Ovary (tissue), 9 donors: ENCODE results near the gene RAP1GAP. TPM values are rescaled to one million over a fixed set of nuclear protein-coding genes. Genes with fewer than 3 reads are reported as not detected.

Source experiments
- DNase-seq, 5 donors: peaks; one replicate each; pipeline ENCODE4 v3.0.0-alpha.2; 2019 to 2020
- H3K27ac ChIP-seq, 2 donors: fragments of 200-600 bp; one replicate each; pipeline versions ENCODE4 v1.5.1 to v1.8.0; 2019 to 2022
- H3K27me3 ChIP-seq: fragments of 200-600 bp; one replicate; pipeline ENCODE4 v1.8.0; 2022
- H3K36me3 ChIP-seq: fragments of 200-600 bp; sonication (generic); one replicate; pipeline ENCODE4 v1.5.1; 2019
- H3K4me1 ChIP-seq: one replicate; pipeline ENCODE4 v1.8.1; 2013; ENCODE audit warnings: mild to moderate bottlenecking, moderate library complexity; ENCODE audit not compliant: insufficient read depth
- H3K4me3 ChIP-seq: fragments of 200-600 bp; sonication (generic); one replicate; pipeline ENCODE4 v1.5.1; 2017
- H3K9me3 ChIP-seq, 2 donors: fragments of 200-600 bp in 1 of 2; sonication (generic) in 1 of 2; one replicate each; pipeline versions ENCODE4 v1.5.1 to v1.8.1; 2013 to 2019; ENCODE audit warnings: mild to moderate bottlenecking in 1 of 2, moderate library complexity in 1 of 2
- EP300 ChIP-seq: sonication (generic); formaldehyde crosslinking; IDR thresholded peaks from one replicate; pipeline ENCODE4 v1.6.1; 2017; ENCODE audit warnings: antibody characterized with exemption
- POLR2A ChIP-seq: fragments of 450-650 bp; IDR thresholded peaks from one replicate; pipeline ENCODE4 v1.6.1; 2017; ENCODE audit warnings: antibody characterized with exemption, mild to moderate bottlenecking, moderate library complexity
- WGBS, 3 donors: extraction: QIAGEN DNeasy Blood & Tissue Kit in 1 of 3; methylation state at CpG; one replicate each; pipeline versions ENCODE4 v1.1.5 to v1.1.7; 2013 to 2017; 5-methylcytosine and 5-hydroxymethylcytosine counted together
- intact Hi-C, 4 donors: fragments of 100-400 bp; cut with DNase I; formaldehyde crosslinking; loops; one replicate each; pipeline versions ENCODE4 v1.11.0 to v1.15.1; 2022 to 2023
- polyA plus RNA-seq, 2 donors: library from polyadenylated mRNA; stranded (reverse); fragments of 200-250 nt in 1 of 2; fragments of 350-450 nt in 1 of 2; fragmentation: Illumina TruSeq in 1 of 2; extraction: RNeasy Lipid Tissue Mini Kit (QIAGEN cat#74804) in 1 of 2; gene quantifications; one replicate each; pipeline ENCODE4 v1.2.3, GENCODE V29; 2013 to 2014
- total RNA-seq, 7 donors: library from RNA; depleted of rRNA in 2 of 7; stranded (reverse); fragments of >200 nt in 2 of 7; fragmentation: NEBNext Ultra II Directional in 3 of 7; extraction: Animal tissue kit (Norgen Biotek cat#: 25700) in 3 of 7; gene quantifications; one replicate each; pipeline versions ENCODE4 v1.1.0 to v1.2.4, GENCODE V29; 2016 to 2023
- TF ChIP-seq, protein P1 (sequence below), 3 donors: fragments of 450-650 bp in 2 of 3; fragments of 200-600 bp in 1 of 3; IDR thresholded peaks; one replicate each; pipeline versions ENCODE4 v1.5.1 to v1.8.0; 2016 to 2022; ENCODE audit warnings: antibody characterized with exemption in 3 of 3, mild to moderate bottlenecking in 1 of 3
- donor health status: DM: no; HTN: no; CAD: no; lungs with moderate emphysema.
- donor health status: DM: no; HTN: no; CAD: no.
- donor health status: Bipolar disorder and iron deficiency.
- donor health status: DM: yes; HTN: yes; CAD: no.
- donor health status: DM: no; HTN: no; CAD: no.
- donor health status: DM: yes; HTN: yes; CAD: no.

RAP1GAP gene
- total and polyA plus RNA-seq, 9 donors: 0.60 to 9.4 (median 2.8) TPM

DNA sequence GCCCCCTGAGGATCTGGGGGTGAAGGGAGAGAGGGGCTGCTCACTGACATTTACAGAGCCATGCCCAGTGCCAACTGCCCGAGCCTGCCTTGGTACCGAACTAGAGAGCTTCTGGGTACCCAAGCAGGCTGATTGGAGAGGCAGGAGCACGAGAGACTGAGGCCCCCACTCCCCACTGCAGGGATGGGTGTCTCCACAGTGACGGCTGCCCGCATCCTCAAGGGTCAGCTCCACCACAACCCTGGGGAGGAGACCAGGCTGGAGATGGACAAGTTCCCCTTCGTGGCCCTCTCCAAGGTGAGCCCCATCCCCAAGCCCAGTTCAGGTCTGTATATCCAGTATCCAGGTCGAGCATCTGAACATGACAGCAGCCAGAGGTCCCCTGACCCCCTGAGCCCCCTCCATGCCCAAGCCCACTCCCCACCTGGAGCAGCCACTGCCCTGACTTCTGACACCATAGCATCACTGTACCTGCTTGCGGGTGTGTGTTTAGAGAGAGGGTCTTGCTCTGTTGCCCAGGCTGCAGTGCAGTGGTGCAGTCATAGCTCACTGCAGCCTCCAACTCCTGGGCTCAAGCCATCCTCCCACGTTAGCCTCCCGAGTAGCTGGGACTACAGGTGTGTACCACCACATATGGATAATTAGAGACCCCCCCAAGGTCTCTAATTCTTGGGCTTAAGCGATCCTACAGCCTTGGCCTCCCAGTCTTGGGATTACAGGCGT is 108.1 kb downstream of the RAP1GAP start:
- Histone ChIP-seq H3K9me3 (no peaks in the 10 kb centered on the region), H3K4me1 (no peaks in the 10 kb centered on the region), H3K36me3 (no peaks in the 10 kb centered on the region), H3K27me3 (no peaks in the 10 kb centered on the region), H3K4me3 (no peak overlapping the region), H3K27ac (no peak overlapping the region)
- no peak for DNase-seq
- TF ChIP-seq, protein P1, sequence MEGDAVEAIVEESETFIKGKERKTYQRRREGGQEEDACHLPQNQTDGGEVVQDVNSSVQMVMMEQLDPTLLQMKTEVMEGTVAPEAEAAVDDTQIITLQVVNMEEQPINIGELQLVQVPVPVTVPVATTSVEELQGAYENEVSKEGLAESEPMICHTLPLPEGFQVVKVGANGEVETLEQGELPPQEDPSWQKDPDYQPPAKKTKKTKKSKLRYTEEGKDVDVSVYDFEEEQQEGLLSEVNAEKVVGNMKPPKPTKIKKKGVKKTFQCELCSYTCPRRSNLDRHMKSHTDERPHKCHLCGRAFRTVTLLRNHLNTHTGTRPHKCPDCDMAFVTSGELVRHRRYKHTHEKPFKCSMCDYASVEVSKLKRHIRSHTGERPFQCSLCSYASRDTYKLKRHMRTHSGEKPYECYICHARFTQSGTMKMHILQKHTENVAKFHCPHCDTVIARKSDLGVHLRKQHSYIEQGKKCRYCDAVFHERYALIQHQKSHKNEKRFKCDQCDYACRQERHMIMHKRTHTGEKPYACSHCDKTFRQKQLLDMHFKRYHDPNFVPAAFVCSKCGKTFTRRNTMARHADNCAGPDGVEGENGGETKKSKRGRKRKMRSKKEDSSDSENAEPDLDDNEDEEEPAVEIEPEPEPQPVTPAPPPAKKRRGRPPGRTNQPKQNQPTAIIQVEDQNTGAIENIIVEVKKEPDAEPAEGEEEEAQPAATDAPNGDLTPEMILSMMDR (IDR thresholded peaks at IDR 0.05): no peak
- TF ChIP-seq EP300 (no peak), POLR2A (no peak)
- 89 to 94% (median 93%) methylated on average over 12 of the region's 12 CpGs for WGBS, 3 donors
- intact Hi-C loops: no loop called here

GRCh38 chr1:21559788-21560567 is 109.2 kb downstream of the RAP1GAP start:
- Histone ChIP-seq H3K27ac (no peak overlapping the region), H3K27me3 (no peaks in the 10 kb centered on the region), H3K9me3 (no peaks in the 10 kb centered on the region), H3K4me1 (no peaks in the 10 kb centered on the region), H3K36me3 (no peaks in the 10 kb centered on the region), H3K4me3 (no peak overlapping the region)
- TF ChIP-seq POLR2A (no peak), EP300 (no peak)
- no peak for DNase-seq
- WGBS, 3 donors: 59 to 68% (median 61%) methylated on average over 5 of the region's 5 CpGs
- intact Hi-C loops: no loop called here

GRCh38 chr1:21553116-21553926 is 115.8 kb downstream of the RAP1GAP start:
- Histone ChIP-seq H3K4me3 (no peak overlapping the region), H3K27ac (no peak overlapping the region), H3K36me3 (no peaks in the 10 kb centered on the region), H3K4me1 (no peaks in the 10 kb centered on the region), H3K9me3 (no peaks in the 10 kb centered on the region), H3K27me3 (no peaks in the 10 kb centered on the region)
- intact Hi-C loops: no loop called here
- DNase-seq: no peak
- TF ChIP-seq, protein P1 (IDR thresholded peaks at IDR 0.05): no peak
- TF ChIP-seq POLR2A: no peak
- TF ChIP-seq EP300: no peak
- WGBS, 3 donors: 49 to 53% (median 53%) methylated on average over 8 of the region's 8 CpGs

- no peak for DNase-seq
- intact Hi-C loops: no loop called here
- Histone ChIP-seq H3K27ac (no peak overlapping the region), H3K27me3 (no peaks in the 10 kb centered on the region), H3K4me3 (no peak overlapping the region), H3K36me3 (no peaks in the 10 kb centered on the region), H3K9me3 (no peaks in the 10 kb centered on the region), H3K4me1 (no peaks in the 10 kb centered on the region)
- TF ChIP-seq, protein P1 (IDR thresholded peaks at IDR 0.05): no peak
- TF ChIP-seq EP300 (no peak), POLR2A (no peak)
- WGBS, 3 donors: 4 to 5% (median 5%) methylated on average over 1 of the region's 1 CpG
These were observed 116.4 kb downstream of the RAP1GAP start for GRCh38 chr1:21552715-21553114.
